Colonic mucosa (tissue), 4 donors: ENCODE measurements around the gene GNPTG. TPM values are rescaled to one million over a fixed set of nuclear protein-coding genes. Genes with fewer than 3 reads are reported as not detected.

ENCODE experiments used
- DNase-seq: peaks from one replicate; pipeline ENCODE4 v3.0.0-alpha.2; 2020
- H3K27ac ChIP-seq: fragments of 200-600 bp; one replicate; pipeline ENCODE4 v1.8.0; 2021
- H3K27me3 ChIP-seq: fragments of 200-600 bp; one replicate; pipeline ENCODE4 v1.8.0; 2021
- H3K36me3 ChIP-seq: fragments of 200-600 bp; one replicate; pipeline ENCODE4 v1.8.0; 2021
- H3K4me1 ChIP-seq: fragments of 200-600 bp; one replicate; pipeline ENCODE4 v1.8.0; 2021; ENCODE audit warnings: mild to moderate bottlenecking
- H3K4me3 ChIP-seq: fragments of 200-600 bp; one replicate; pipeline ENCODE4 v1.8.0; 2021
- H3K9ac ChIP-seq, 2 donors: one replicate each; pipeline ENCODE4 v1.7.0; 2013; ENCODE audit warnings: control low read depth in 2 of 2, low read depth in 2 of 2, low read length in 2 of 2
- H3K9me3 ChIP-seq: fragments of 200-600 bp; one replicate; pipeline ENCODE4 v1.8.0; 2021
- intact Hi-C: fragments of 100-400 bp; cut with DNase I; formaldehyde crosslinking; loops from one replicate; pipeline ENCODE4 v1.14.1; 2022
- total RNA-seq, 2 donors: library from RNA; stranded (reverse); fragmentation: NEBNext Ultra II Directional in 1 of 2; extraction: Animal tissue kit (Norgen Biotek cat#: 25700) in 1 of 2; gene quantifications; one replicate each; pipeline ENCODE4 v1.2.1, GENCODE V29; 2021
- TF ChIP-seq, protein P1 (sequence below): fragments of 200-600 bp; IDR thresholded peaks from one replicate; pipeline ENCODE4 v1.8.0; 2022; ENCODE audit warnings: antibody characterized with exemption, mild to moderate bottlenecking
- donor health status: healthy.
- donor health status: DM: no; HTN: no; CAD: no.
- donor health status: DM: no; HTN: no; CAD: no.

Gene GNPTG
- total RNA-seq, 2 donors from 2014 or later = 48.2 to 59.1 TPM

DNA sequence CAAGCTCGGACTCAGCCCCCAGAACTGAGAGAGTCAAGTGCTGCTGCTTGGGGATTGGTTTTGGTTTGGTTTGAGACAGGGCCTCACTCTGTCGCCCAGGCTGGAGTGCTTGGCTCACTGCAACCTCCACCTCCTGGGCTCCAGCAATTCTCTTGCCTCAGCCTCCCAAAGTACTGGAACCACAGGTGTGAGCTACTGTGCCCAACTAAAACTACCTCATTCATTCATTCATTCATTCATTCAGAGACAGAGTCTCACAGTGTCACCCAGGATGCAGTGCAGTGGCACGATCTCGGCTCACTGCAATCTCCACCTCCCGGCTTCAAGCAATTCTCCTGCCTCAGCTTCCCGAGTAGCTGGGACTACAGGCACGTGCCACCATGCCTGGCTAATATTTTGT, 38.0 kb downstream of the GNPTG start:
- no peaks in the 10 kb centered on the region for H3K27me3 ChIP-seq
- TF ChIP-seq, protein P1, sequence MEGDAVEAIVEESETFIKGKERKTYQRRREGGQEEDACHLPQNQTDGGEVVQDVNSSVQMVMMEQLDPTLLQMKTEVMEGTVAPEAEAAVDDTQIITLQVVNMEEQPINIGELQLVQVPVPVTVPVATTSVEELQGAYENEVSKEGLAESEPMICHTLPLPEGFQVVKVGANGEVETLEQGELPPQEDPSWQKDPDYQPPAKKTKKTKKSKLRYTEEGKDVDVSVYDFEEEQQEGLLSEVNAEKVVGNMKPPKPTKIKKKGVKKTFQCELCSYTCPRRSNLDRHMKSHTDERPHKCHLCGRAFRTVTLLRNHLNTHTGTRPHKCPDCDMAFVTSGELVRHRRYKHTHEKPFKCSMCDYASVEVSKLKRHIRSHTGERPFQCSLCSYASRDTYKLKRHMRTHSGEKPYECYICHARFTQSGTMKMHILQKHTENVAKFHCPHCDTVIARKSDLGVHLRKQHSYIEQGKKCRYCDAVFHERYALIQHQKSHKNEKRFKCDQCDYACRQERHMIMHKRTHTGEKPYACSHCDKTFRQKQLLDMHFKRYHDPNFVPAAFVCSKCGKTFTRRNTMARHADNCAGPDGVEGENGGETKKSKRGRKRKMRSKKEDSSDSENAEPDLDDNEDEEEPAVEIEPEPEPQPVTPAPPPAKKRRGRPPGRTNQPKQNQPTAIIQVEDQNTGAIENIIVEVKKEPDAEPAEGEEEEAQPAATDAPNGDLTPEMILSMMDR = no peak
- intact Hi-C loops = no loop called here
- no peaks in the 10 kb centered on the region for H3K4me1 ChIP-seq
- DNase-seq = no peak
- H3K9ac ChIP-seq = no peak overlapping the region
- no peak overlapping the region for H3K4me3 ChIP-seq
- H3K9me3 ChIP-seq = no peaks in the 10 kb centered on the region
- no peak overlapping the region for H3K27ac ChIP-seq
- no peaks in the 10 kb centered on the region for H3K36me3 ChIP-seq

DNA sequence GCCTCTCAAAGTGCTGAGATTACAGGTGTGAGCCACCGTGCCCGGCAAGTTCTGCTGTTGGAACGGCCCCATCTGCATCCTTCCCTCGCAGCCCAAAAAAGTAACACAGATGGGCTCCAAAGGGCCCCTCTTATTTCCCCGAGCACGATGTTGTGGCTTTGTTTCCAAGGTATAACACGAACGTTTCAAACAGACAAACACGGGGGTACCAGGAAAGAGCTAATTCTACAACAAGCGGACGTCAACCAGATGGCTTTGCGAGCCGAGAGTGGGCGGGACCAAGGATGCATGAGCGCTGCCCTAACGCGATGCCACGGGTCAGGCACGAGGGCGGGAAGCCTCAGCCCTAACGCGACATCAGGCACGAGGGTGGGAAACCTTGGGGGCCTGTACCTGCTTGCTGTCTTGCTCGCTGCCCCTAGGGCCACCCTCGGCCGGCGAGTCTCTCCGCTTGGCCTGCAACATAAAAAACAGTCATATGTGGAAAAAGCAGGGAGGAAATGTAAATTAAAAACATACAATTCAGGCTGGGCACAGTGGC, 38.6 kb downstream of the GNPTG start:
- intact Hi-C loops = no loop called here
- TF ChIP-seq, protein P1 = no peak
- DNase-seq = no peak
- Histone ChIP-seq H3K27ac (no peak overlapping the region), H3K4me1 (no peaks in the 10 kb centered on the region), H3K4me3 (no peak overlapping the region), H3K9me3 (no peaks in the 10 kb centered on the region), H3K9ac (no peak overlapping the region), H3K36me3 (no peaks in the 10 kb centered on the region), H3K27me3 (no peaks in the 10 kb centered on the region)

DNA sequence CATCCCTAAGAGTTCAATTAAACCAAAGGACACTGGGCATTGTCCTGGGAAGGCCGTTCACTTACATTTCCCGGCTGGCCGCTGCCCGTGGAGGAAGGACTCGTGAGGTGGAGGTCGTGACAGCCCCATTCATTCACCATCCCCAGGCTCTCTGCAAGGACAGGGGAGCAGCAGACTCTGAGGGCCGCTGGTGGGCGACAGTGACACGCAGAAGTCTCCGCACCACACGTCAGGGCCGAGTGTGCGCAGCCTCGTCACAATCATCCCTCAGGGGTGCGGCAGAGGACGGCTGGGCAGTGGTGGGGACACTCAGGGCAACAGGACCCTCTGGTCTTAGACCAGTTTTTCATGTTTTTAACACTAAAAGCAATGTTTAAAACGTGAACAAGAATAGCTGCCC, 41.1 kb downstream of the GNPTG start:
- DNase-seq = no peak
- Histone ChIP-seq H3K4me3 (no peak overlapping the region), H3K9me3 (no peaks in the 10 kb centered on the region), H3K27ac (no peak overlapping the region), H3K9ac (no peak overlapping the region), H3K36me3 (no peaks in the 10 kb centered on the region), H3K27me3 (no peaks in the 10 kb centered on the region), H3K4me1 (no peaks in the 10 kb centered on the region)
- TF ChIP-seq, protein P1 = no peak
- intact Hi-C loops = no loop called here

DNA sequence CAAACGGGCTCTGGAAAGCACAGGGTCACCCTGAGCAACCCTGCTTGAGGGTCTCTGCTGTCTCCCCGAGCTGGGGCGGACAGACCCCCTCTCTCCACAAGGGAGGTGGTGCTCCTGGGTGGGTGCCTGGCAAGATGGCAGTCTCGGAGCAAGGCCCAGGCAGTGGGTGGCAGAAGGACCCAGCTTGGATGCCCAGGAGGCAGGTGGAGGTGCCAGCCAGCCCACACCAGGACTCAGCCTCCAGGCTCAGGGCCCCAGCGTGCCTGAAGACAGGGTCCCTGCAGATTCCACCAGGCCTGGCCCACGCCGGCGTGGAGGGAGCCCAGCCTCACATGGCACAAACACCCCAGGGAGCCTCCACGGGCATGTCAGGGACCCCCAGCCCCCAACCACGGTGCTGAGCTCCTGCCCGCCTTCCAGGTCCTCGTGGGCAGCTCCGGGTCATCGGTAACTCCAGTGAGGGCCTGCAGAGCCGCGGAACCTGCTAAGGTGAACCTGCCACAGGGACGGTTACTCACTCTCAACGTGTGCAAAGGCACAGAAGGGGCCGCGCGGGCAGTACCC, 42.0 kb downstream of the GNPTG start:
- TF ChIP-seq, protein P1 = no peak
- no peak overlapping the region for H3K9ac ChIP-seq
- H3K4me3 ChIP-seq = no peak overlapping the region
- intact Hi-C loops = no loop called here
- no peaks in the 10 kb centered on the region for H3K27me3 ChIP-seq
- no peak for DNase-seq
- no peaks in the 10 kb centered on the region for H3K36me3 ChIP-seq
- H3K4me1 ChIP-seq = no peaks in the 10 kb centered on the region
- H3K9me3 ChIP-seq = no peaks in the 10 kb centered on the region
- H3K27ac ChIP-seq = no peak overlapping the region

DNA sequence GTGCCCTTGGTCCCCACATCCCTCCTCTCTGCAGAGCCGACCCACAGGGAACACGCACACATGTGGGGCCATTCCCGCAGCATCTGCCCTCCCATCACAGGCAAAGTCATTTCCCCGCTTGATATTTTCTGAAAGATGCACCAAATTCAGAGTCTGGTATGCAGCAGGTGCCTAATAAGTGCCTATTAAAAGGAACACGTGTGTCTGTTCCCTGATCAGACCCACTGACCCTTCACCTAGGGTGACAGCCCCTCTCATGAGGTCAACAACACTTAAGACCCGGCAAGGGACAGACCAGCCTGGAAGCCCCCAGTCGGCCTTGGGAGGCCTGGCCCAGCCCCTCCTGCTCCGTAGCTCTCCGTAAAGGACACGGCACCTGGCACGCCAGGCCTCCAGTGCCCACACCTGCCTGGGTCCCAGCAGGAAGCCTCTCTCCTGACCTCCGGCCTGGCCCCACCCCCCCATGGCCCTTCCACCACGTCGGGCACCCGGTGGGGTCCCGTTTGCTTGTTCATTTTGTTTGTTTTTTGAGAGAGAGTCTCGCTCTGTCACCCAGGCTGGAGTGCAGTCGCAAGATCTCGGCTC, 42.7 kb downstream of the GNPTG start:
- Histone ChIP-seq H3K9me3 (no peaks in the 10 kb centered on the region), H3K27me3 (no peaks in the 10 kb centered on the region), H3K27ac (no peak overlapping the region), H3K36me3 (peaks cover 2% of the 10 kb centered on the region), H3K4me3 (no peak overlapping the region), H3K9ac (no peak overlapping the region), H3K4me1 (no peaks in the 10 kb centered on the region)
- TF ChIP-seq, protein P1 = no peak
- intact Hi-C loops = no loop called here
- DNase-seq = no peak
